HEK293T (cell line): ENCODE measurements around the gene JAK3.

Experiments used
- CTCF ChIA-PET: fragments of 350-600 bp; formaldehyde crosslinking; extraction: SDS; loops from one replicate; lab custom pipeline; 2021; ENCODE audit warnings: antibody characterized with exemption, inconsistent platforms; lab: Yijun Ruan, JAX
- POLR2A ChIA-PET: fragments of 350-600 bp; formaldehyde crosslinking; extraction: SDS; loops from one replicate; lab custom pipeline; 2020; ENCODE audit warnings: antibody characterized with exemption, inconsistent platforms; lab: Yijun Ruan, JAX
- DNase-seq: peaks from one replicate; pipeline ENCODE4 v3.0.0; 2012; ENCODE audit warnings: mixed read lengths; ENCODE audit errors: extremely low spot score
- ARNT ChIP-seq: fragments of 450-650 bp; IDR thresholded peaks from 2 replicates; pipeline ENCODE4 v1.6.1; 2017; ENCODE audit warnings: mild to moderate bottlenecking
- BHLHE40 ChIP-seq: fragments of 450-650 bp; IDR thresholded peaks from 2 replicates; pipeline ENCODE4 v1.6.1; 2016; ENCODE audit warnings: mild to moderate bottlenecking, moderate library complexity, borderline replicate concordance
- CTBP1 ChIP-seq: fragments of 450-650 bp; IDR thresholded peaks from 2 replicates; pipeline ENCODE4 v1.6.1; 2016; ENCODE audit warnings: borderline replicate concordance
- ELF4 ChIP-seq: fragments of 450-650 bp; IDR thresholded peaks from 2 replicates; pipeline ENCODE4 v1.6.1; 2017; ENCODE audit warnings: antibody characterized with exemption
- FOXA1 ChIP-seq: fragments of 450-650 bp; IDR thresholded peaks from 2 replicates; pipeline ENCODE4 v1.6.1; 2016; ENCODE audit warnings: mild to moderate bottlenecking
- FOXK2 ChIP-seq: fragments of 450-650 bp; IDR thresholded peaks from 2 replicates; pipeline ENCODE4 v1.6.1; 2016; ENCODE audit warnings: mild to moderate bottlenecking
- FOXM1 ChIP-seq: fragments of 450-650 bp; IDR thresholded peaks from 2 replicates; pipeline ENCODE4 v1.6.1; 2017; ENCODE audit warnings: mild to moderate bottlenecking, borderline replicate concordance
- HDGF ChIP-seq: fragments of 450-650 bp; IDR thresholded peaks from 2 replicates; pipeline ENCODE4 v1.6.1; 2017; ENCODE audit warnings: antibody characterized with exemption, borderline replicate concordance
- L3MBTL2 ChIP-seq: fragments of 450-650 bp; conservative IDR thresholded peaks from 2 replicates; pipeline ENCODE4 v1.6.1; 2016; ENCODE audit warnings: mild to moderate bottlenecking
- LEF1 ChIP-seq: fragments of 450-650 bp; IDR thresholded peaks from 2 replicates; pipeline ENCODE4 v1.6.1; 2017; ENCODE audit warnings: mild to moderate bottlenecking, borderline replicate concordance
- NFRKB ChIP-seq: fragments of 450-650 bp; IDR thresholded peaks from 2 replicates; pipeline ENCODE4 v1.6.1; 2016; ENCODE audit warnings: mild to moderate bottlenecking, moderate library complexity
- PKNOX1 ChIP-seq: fragments of 450-650 bp; IDR thresholded peaks from 2 replicates; pipeline ENCODE4 v1.6.1; 2016
- SP1 ChIP-seq: fragments of 450-650 bp; IDR thresholded peaks from 2 replicates; pipeline ENCODE4 v1.6.1; 2017
- SUZ12 ChIP-seq: fragments of 450-650 bp; IDR thresholded peaks from 2 replicates; pipeline ENCODE4 v1.6.1; 2016; ENCODE audit warnings: mild to moderate bottlenecking
- TARDBP ChIP-seq: fragments of 450-650 bp; IDR thresholded peaks from 2 replicates; pipeline ENCODE4 v1.6.1; 2016
- ZNF384 ChIP-seq: fragments of 450-650 bp; IDR thresholded peaks from 2 replicates; pipeline ENCODE4 v1.6.1; 2016

The JAK3 gene

GRCh38 chr19:17837972-17838371 lies 9.8 kb downstream of the JAK3 start:
- POLR2A ChIA-PET: no interaction called here
- no peak for DNase-seq
- CTCF ChIA-PET: no interaction called here
- no peak for TF ChIP-seq SP1
- TF ChIP-seq FOXK2: no peak
- TF ChIP-seq L3MBTL2: no peak
- TF ChIP-seq ELF4: no peak
- TF ChIP-seq FOXM1: no peak
- TF ChIP-seq ARNT: no peak
- TF ChIP-seq TARDBP: no peak
- TF ChIP-seq NFRKB: no peak
- TF ChIP-seq FOXA1: no peak
- no peak for TF ChIP-seq ZNF384
- no peak for TF ChIP-seq CTBP1
- no peak for TF ChIP-seq HDGF

- DNase-seq: no peak
- CTCF ChIA-PET: no interaction called here
- POLR2A ChIA-PET: interaction anchor here (3.0 kb wide), 1 partner anchor 23 kb away, joined by 11 read pairs; the partner anchor contains the start of gene RPL18A
- no peak for TF ChIP-seq NFRKB
Measured at GRCh38 chr19:17836530-17836929, 11.3 kb downstream of the JAK3 start.

- TF ChIP-seq SP1: no peak
- no peak for TF ChIP-seq ARNT
- no peak for TF ChIP-seq FOXK2
- TF ChIP-seq PKNOX1: no peak
- no peak for TF ChIP-seq FOXM1
- TF ChIP-seq HDGF: no peak
- TF ChIP-seq TARDBP: no peak
- TF ChIP-seq ELF4: no peak
- no peak for TF ChIP-seq FOXA1
- CTCF ChIA-PET: interaction anchor here (0.6 kb wide), 1 partner anchor 51 kb away, joined by 6 read pairs; no protein-coding TSS in a partner anchor
- no peak for DNase-seq
- POLR2A ChIA-PET: interaction anchor here (3.0 kb wide), 1 partner anchor 24 kb away, joined by 11 read pairs; the partner anchor contains the start of gene RPL18A
Measured at GRCh38 chr19:17835182-17836006, 12.4 kb downstream of the JAK3 start.

- no peak for TF ChIP-seq FOXK2
- no peak for TF ChIP-seq L3MBTL2
- TF ChIP-seq HDGF: no peak
- TF ChIP-seq SUZ12: no peak
- no peak for TF ChIP-seq ZNF384
- TF ChIP-seq TARDBP: no peak
- TF ChIP-seq CTBP1: no peak
- no peak for TF ChIP-seq FOXM1
- TF ChIP-seq BHLHE40: no peak
- TF ChIP-seq SP1: no peak
- TF ChIP-seq ELF4: no peak
- no peak for TF ChIP-seq ARNT
- TF ChIP-seq NFRKB: no peak
- TF ChIP-seq PKNOX1: no peak
- TF ChIP-seq FOXA1: no peak
- no peak for TF ChIP-seq LEF1
- ChIA-PET CTCF (interaction anchor here (0.6 kb wide), 1 partner anchor 82 kb away, joined by 3 read pairs; no protein-coding TSS in a partner anchor), POLR2A (interaction anchor here (1.2 to 3.0 kb wide), 2 partner anchors 25 to 228 kb away, joined by 3 to 11 read pairs; partner anchors contain the start of gene RPL18A)
- DNase-seq: no peak
Measured at GRCh38 chr19:17834350-17835181, 13.2 kb downstream of the JAK3 start.

GRCh38 chr19:17832443-17833208 lies 15.2 kb downstream of the JAK3 start:
- ChIA-PET CTCF (interaction anchor here (0.6 to 0.7 kb wide), 3 partner anchors 112 to 665 kb away, joined by 3 to 12 read pairs (median 4); no protein-coding TSS in a partner anchor), POLR2A (no interaction called here)
- DNase-seq: no peak
- no peak for TF ChIP-seq CTBP1
- no peak for TF ChIP-seq LEF1
- no peak for TF ChIP-seq BHLHE40
- TF ChIP-seq FOXM1: no peak
- TF ChIP-seq PKNOX1: no peak
- no peak for TF ChIP-seq FOXK2
- TF ChIP-seq TARDBP: no peak
- TF ChIP-seq ZNF384: no peak
- TF ChIP-seq FOXA1: no peak
- no peak for TF ChIP-seq ARNT
- TF ChIP-seq ELF4: no peak
- TF ChIP-seq NFRKB: no peak
- TF ChIP-seq SUZ12: no peak
- no peak for TF ChIP-seq SP1
- no peak for TF ChIP-seq HDGF
